Activated naive CD8-positive, alpha-beta T cell treated with anti-CD3 and anti-CD28 coated beads, Interleukin-2, amount 50 U/mL, for 24 hours (primary cell): Measurements from ENCODE around the gene GTPBP3.
A peak's percentile ranks its signal among the peaks of the same experiment; 100 is the strongest.

ENCODE experiments used
- ATAC-seq: fragments of 150-1000 bp; cut with Tn5 transposase; one replicate; pipeline ENCODE4 v1.10.0; 2021
- DNase-seq: peaks from one replicate; pipeline ENCODE4 v3.0.0; 2021
- H3K27ac Mint-ChIP-seq: one replicate; pipeline ENCODE4 v1.8.0; 2021; ENCODE audit warnings: mild to moderate bottlenecking, mixed read lengths
- H3K27me3 Mint-ChIP-seq: one replicate; pipeline ENCODE4 v1.8.0; 2021; ENCODE audit warnings: mixed read lengths
- H3K36me3 Mint-ChIP-seq: one replicate; pipeline ENCODE4 v1.8.0; 2021; ENCODE audit warnings: low read depth, mixed read lengths
- H3K4me1 Mint-ChIP-seq: one replicate; pipeline ENCODE4 v1.8.0; 2021; ENCODE audit warnings: mixed read lengths
- H3K4me3 Mint-ChIP-seq: one replicate; pipeline ENCODE4 v1.8.0; 2021; ENCODE audit warnings: mild to moderate bottlenecking, moderate library complexity, mixed read lengths
- H3K9me3 Mint-ChIP-seq: one replicate; pipeline ENCODE4 v1.8.0; 2021; ENCODE audit warnings: mixed read lengths

The GTPBP3 gene

GRCh38 chr19:17304386-17305215, 32.8 kb upstream of the GTPBP3 start:
- H3K4me3 Mint-ChIP-seq, result peak overlapping the region; percentile 90
- ATAC-seq, result no peak
- peaks cover 44% of the 10 kb centered on the region for H3K4me1 Mint-ChIP-seq
- peak overlapping the region; percentile 87 for H3K27ac Mint-ChIP-seq
- no peaks in the 10 kb centered on the region for H3K9me3 Mint-ChIP-seq
- peaks cover 2% of the 10 kb centered on the region for H3K27me3 Mint-ChIP-seq
- DNase-seq, result no peak
- peaks cover 3% of the 10 kb centered on the region for H3K36me3 Mint-ChIP-seq

- Mint-ChIP-seq H3K27ac (peak overlapping the region; percentile 87), H3K4me3 (peak overlapping the region; percentile 90), H3K4me1 (peaks cover 46% of the 10 kb centered on the region), H3K27me3 (peaks cover 2% of the 10 kb centered on the region), H3K36me3 (peaks cover 3% of the 10 kb centered on the region), H3K9me3 (no peaks in the 10 kb centered on the region)
- ATAC-seq (no peak), DNase-seq (no peak)
Observed at GRCh38 chr19:17305216-17305516, 32.2 kb upstream of the GTPBP3 start.

GRCh38 chr19:17305517-17306284, 31.7 kb upstream of the GTPBP3 start, which contains the start of gene MRPL34:
Gene MRPL34 (plus strand): TSS chr19:17305872. CDS start chr19:17305893, 21 bp downstream.
- Mint-ChIP-seq H3K4me1 (peaks cover 48% of the 10 kb centered on the region), H3K9me3 (no peaks in the 10 kb centered on the region), H3K36me3 (peaks cover 4% of the 10 kb centered on the region), H3K27me3 (peaks cover 2% of the 10 kb centered on the region), H3K27ac (peak within 1 kb of the TSS; percentile 91), H3K4me3 (peak within 1 kb of the TSS; percentile 90)
- peak; percentile 95 for DNase-seq
- ATAC-seq, result peak; percentile 71

- H3K36me3 Mint-ChIP-seq, result peaks cover 5% of the 10 kb centered on the region
- peaks cover 52% of the 10 kb centered on the region for H3K4me1 Mint-ChIP-seq
- peak overlapping the region; percentile 90 for H3K4me3 Mint-ChIP-seq
- H3K27me3 Mint-ChIP-seq, result peaks cover 2% of the 10 kb centered on the region
- H3K9me3 Mint-ChIP-seq, result no peaks in the 10 kb centered on the region
- peak overlapping the region; percentile 91 for H3K27ac Mint-ChIP-seq
- no peak for ATAC-seq
- no peak for DNase-seq
Observed at GRCh38 chr19:17306285-17306714, 31.1 kb upstream of the GTPBP3 start.

- Mint-ChIP-seq H3K4me1 (peaks cover 53% of the 10 kb centered on the region), H3K27ac (no peak overlapping the region), H3K9me3 (no peaks in the 10 kb centered on the region), H3K27me3 (peaks cover 2% of the 10 kb centered on the region), H3K36me3 (peaks cover 5% of the 10 kb centered on the region), H3K4me3 (peak overlapping the region; percentile 90)
- no peak for ATAC-seq
- DNase-seq, result no peak
Observed at GRCh38 chr19:17307876-17308377, 29.4 kb upstream of the GTPBP3 start.

- peaks cover 46% of the 10 kb centered on the region for H3K4me1 Mint-ChIP-seq
- peak within 1 kb of the TSS; percentile 84 for H3K4me3 Mint-ChIP-seq
- peak; percentile 98 for DNase-seq
- peak; percentile 87 for ATAC-seq
- H3K27me3 Mint-ChIP-seq, result peaks cover 2% of the 10 kb centered on the region
- H3K9me3 Mint-ChIP-seq, result no peaks in the 10 kb centered on the region
- H3K36me3 Mint-ChIP-seq, result peaks cover 5% of the 10 kb centered on the region
- peak within 1 kb of the TSS; percentile 90 for H3K27ac Mint-ChIP-seq
Observed at GRCh38 chr19:17309198-17309964, 28.0 kb upstream of the GTPBP3 start, which contains the start of gene DDA1. Gene DDA1 (plus strand): TSS chr19:17309563. CDS start chr19:17309655, 92 bp downstream.

- Mint-ChIP-seq H3K4me3 (peak overlapping the region; percentile 84), H3K4me1 (peaks cover 39% of the 10 kb centered on the region), H3K36me3 (peaks cover 5% of the 10 kb centered on the region), H3K27ac (peak overlapping the region; percentile 90), H3K27me3 (peaks cover 2% of the 10 kb centered on the region), H3K9me3 (no peaks in the 10 kb centered on the region)
- DNase-seq, result no peak
- no peak for ATAC-seq
Observed at GRCh38 chr19:17309965-17310461, 27.3 kb upstream of the GTPBP3 start.

- Mint-ChIP-seq H3K36me3 (peaks cover 10% of the 10 kb centered on the region), H3K4me1 (peaks cover 35% of the 10 kb centered on the region), H3K27me3 (peaks cover 2% of the 10 kb centered on the region), H3K4me3 (no peak overlapping the region), H3K9me3 (no peaks in the 10 kb centered on the region), H3K27ac (peak overlapping the region; percentile 36)
- no peak for ATAC-seq
- no peak for DNase-seq
Observed at GRCh38 chr19:17311455-17312188, 25.7 kb upstream of the GTPBP3 start.

GRCh38 chr19:17312189-17313113, 24.9 kb upstream of the GTPBP3 start:
- H3K27ac Mint-ChIP-seq, result no peak overlapping the region
- H3K27me3 Mint-ChIP-seq, result peaks cover 2% of the 10 kb centered on the region
- H3K36me3 Mint-ChIP-seq, result peaks cover 10% of the 10 kb centered on the region
- H3K4me1 Mint-ChIP-seq, result peaks cover 30% of the 10 kb centered on the region
- DNase-seq (no peak), ATAC-seq (no peak)
- H3K9me3 Mint-ChIP-seq, result no peaks in the 10 kb centered on the region
- H3K4me3 Mint-ChIP-seq, result no peak overlapping the region

GRCh38 chr19:17314007-17314593, 23.3 kb upstream of the GTPBP3 start:
- ATAC-seq (no peak), DNase-seq (no peak)
- H3K9me3 Mint-ChIP-seq, result no peaks in the 10 kb centered on the region
- peaks cover 10% of the 10 kb centered on the region for H3K36me3 Mint-ChIP-seq
- peaks cover 2% of the 10 kb centered on the region for H3K27me3 Mint-ChIP-seq
- peaks cover 21% of the 10 kb centered on the region for H3K4me1 Mint-ChIP-seq
- no peak overlapping the region for H3K4me3 Mint-ChIP-seq
- H3K27ac Mint-ChIP-seq, result no peak overlapping the region

- no peak for DNase-seq
- H3K36me3 Mint-ChIP-seq, result peaks cover 16% of the 10 kb centered on the region
- no peak overlapping the region for H3K4me3 Mint-ChIP-seq
- no peaks in the 10 kb centered on the region for H3K27me3 Mint-ChIP-seq
- no peak overlapping the region for H3K27ac Mint-ChIP-seq
- no peak for ATAC-seq
- no peaks in the 10 kb centered on the region for H3K9me3 Mint-ChIP-seq
- peaks cover 7% of the 10 kb centered on the region for H3K4me1 Mint-ChIP-seq
Observed at GRCh38 chr19:17318966-17319365, 18.4 kb upstream of the GTPBP3 start.

- Mint-ChIP-seq H3K4me1 (peaks cover 7% of the 10 kb centered on the region), H3K36me3 (peaks cover 16% of the 10 kb centered on the region), H3K27ac (no peak overlapping the region), H3K4me3 (no peak overlapping the region), H3K9me3 (no peaks in the 10 kb centered on the region), H3K27me3 (no peaks in the 10 kb centered on the region)
- no peak for DNase-seq
- no peak for ATAC-seq
Observed at GRCh38 chr19:17319473-17320238, 17.7 kb upstream of the GTPBP3 start.
